Large intestine (tissue), 3 donors: Measurements from ENCODE around the gene EPB41L2. TPM values are rescaled to one million over a fixed set of nuclear protein-coding genes. Genes with fewer than 3 reads are reported as not detected.
"Not testable (repeated sequence)": the region's sequence is repeated elsewhere in the genome, so short reads cannot be mapped to it uniquely, and the experiment has no call there.

ENCODE experiments used
- DNase-seq, 2 donors: peaks; one replicate each; pipeline versions ENCODE4 v3.0.0 to v3.0.0-alpha.2; 2013
- H3K27ac ChIP-seq: one replicate; pipeline ENCODE4 v1.5.1; 2013; ENCODE audit warnings: low read length
- H3K27me3 ChIP-seq: 2 replicates; pipeline ENCODE4 v1.6.1; 2013; ENCODE audit warnings: low read length; ENCODE audit not compliant: control insufficient read depth, insufficient read depth
- H3K36me3 ChIP-seq: 2 replicates; pipeline ENCODE4 v1.6.1; 2013; ENCODE audit warnings: low read length; ENCODE audit not compliant: control insufficient read depth, insufficient read depth
- H3K4me1 ChIP-seq: one replicate; pipeline ENCODE4 v1.6.1; 2013; ENCODE audit warnings: low read length; ENCODE audit not compliant: control insufficient read depth, insufficient read depth
- H3K4me3 ChIP-seq: one replicate; pipeline ENCODE4 v1.5.1; 2013; ENCODE audit warnings: low read length
- H3K9me3 ChIP-seq: one replicate; pipeline ENCODE4 v1.6.1; 2013; ENCODE audit warnings: mild to moderate bottlenecking, low read depth, low read length, moderate library complexity; ENCODE audit not compliant: control insufficient read depth
- WGBS: methylation state at CpG from one replicate; pipeline ENCODE4 v1.1.5; 2013; ENCODE audit warnings: low lambda C conversion rate; ENCODE audit not compliant: insufficient coverage; 5-methylcytosine and 5-hydroxymethylcytosine counted together
- polyA plus RNA-seq: library from polyadenylated mRNA; unstranded; fragments of 120-200 nt; gene quantifications from one replicate; pipeline ENCODE4 v1.2.1, GENCODE V29; 2013

EPB41L2 gene
- polyA plus RNA-seq, 1 donor, result 75.0 TPM

DNA sequence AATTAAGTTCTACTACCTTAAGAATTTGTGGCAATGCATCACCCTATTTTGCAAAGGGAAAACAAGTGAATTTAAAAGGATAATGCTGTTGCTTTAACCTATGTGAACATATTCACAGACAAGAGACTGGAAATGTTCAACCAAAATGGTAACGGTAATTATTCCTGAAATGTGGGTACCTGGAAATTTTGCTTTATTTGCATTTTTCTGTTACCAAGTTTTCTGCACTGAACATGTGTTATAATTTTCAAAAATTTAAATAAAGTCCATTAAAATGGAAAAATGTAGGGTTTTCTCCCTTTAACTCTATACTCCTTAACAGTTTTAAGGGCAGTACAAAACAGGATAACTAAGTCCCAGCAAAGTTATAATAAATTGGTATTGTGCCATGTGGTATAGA is 66.4 kb downstream of the EPB41L2 start:
- H3K36me3 ChIP-seq, result no peaks in the 10 kb centered on the region
- DNase-seq, result no peak
- no peaks in the 10 kb centered on the region for H3K9me3 ChIP-seq
- H3K27ac ChIP-seq, result no peak overlapping the region
- no peaks in the 10 kb centered on the region for H3K27me3 ChIP-seq
- 100% methylated on average over 1 of the region's 1 CpG for WGBS
- H3K4me1 ChIP-seq, result peaks cover 16% of the 10 kb centered on the region
- no peak overlapping the region for H3K4me3 ChIP-seq

DNA sequence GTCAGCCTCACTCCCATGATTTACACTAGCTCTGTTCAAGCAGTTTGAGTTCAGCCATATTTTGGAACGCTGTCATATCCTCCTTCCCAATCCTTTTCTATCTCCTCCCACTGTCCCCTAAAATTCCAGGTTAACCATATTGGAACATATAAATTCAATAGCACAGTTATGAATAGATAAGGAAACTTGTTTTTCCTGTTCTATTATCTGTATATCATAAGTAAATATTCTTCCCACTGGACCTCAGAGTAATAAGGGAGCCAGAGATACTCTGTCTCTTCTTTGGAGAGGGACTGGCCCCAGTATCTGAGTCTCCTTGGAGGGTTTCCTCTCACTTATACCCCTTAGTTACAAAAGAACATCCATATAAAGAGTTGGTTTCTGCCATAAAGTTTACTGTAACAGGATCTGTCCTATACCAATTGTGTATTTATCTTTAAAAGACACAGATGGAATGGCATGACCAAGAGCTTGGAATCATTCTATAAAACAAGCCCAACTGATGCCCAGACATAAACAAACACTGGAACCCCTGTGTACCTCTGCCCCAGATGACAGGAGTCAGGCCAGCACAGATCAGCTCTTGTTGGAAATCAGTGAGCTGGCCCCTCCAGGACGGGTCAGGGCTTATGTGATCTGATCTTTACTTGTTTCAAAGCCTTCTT is 67.1 kb downstream of the EPB41L2 start:
- no peaks in the 10 kb centered on the region for H3K9me3 ChIP-seq
- no CpG with 5 or more reads among the region's 2 CpGs for WGBS
- H3K4me3 ChIP-seq, result no peak overlapping the region
- no peak overlapping the region for H3K27ac ChIP-seq
- H3K27me3 ChIP-seq, result no peaks in the 10 kb centered on the region
- peak in 1 of 2 donors; percentile 24 for DNase-seq
- peaks cover 16% of the 10 kb centered on the region for H3K4me1 ChIP-seq
- H3K36me3 ChIP-seq, result no peaks in the 10 kb centered on the region

DNA sequence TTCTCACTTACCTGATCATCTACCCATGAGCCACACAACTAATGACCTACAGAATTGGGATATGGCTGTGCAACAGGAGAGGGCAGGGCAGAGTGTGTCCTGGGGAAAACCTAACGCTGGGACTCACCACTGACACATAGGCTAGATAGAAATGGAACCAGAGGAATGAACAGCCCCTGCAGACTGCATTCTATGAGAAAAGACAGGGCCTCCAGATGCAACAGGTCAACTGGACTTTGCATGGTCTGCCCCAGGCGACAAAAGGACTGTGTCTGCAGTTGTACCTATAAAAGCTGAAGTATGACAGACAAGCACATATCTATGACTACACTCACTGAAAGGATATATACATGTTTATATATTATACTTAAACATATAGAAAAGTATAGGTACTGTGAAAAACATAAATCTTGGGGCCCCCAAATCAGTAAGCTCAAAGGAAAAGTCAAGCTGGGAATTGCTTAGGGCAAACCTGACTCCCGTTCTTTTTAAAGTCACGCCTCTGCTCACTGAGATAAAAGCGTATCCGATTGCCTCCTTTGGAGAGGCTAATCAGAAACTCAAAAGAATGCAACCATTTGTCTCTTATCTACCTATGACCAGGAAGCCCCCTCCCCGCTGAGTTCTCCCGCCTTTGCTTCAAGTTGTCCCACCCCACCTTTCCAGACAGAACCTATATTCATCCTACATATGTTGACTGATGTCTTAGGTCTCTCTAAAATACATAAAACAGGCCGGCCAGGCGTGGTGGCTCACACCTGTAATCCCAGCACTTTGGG is 68.5 kb downstream of the EPB41L2 start:
- no peak overlapping the region for H3K27ac ChIP-seq
- H3K36me3 ChIP-seq, result no peaks in the 10 kb centered on the region
- DNase-seq, result no peak
- no peak overlapping the region for H3K4me3 ChIP-seq
- H3K9me3 ChIP-seq, result no peaks in the 10 kb centered on the region
- 100% methylated on average over 1 of the region's 10 CpGs for WGBS
- peaks cover 11% of the 10 kb centered on the region for H3K4me1 ChIP-seq
- no peaks in the 10 kb centered on the region for H3K27me3 ChIP-seq

DNA sequence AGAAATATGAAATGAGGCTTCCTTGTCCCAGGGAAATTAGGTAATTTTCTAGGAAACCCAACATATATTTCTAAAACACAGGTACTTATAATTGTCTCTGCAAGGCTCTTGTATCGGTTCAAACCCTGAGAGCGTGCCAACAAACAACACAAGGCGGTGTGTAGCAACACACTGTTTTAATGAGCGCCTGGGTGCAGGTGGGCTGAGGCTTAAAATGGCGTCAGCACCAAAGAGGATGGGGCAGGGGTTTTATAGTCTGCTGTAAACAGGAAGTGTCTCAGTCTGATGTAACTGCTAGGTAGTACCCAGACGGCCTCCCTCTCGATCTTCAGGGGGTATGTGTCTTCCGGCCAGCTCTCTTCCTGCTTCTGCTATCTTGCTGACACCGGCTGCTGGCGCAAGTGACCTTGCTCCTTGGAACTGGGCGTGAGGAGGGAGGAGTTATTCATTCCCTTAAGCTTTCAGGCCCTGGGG is 69.7 kb downstream of the EPB41L2 start:
- Histone ChIP-seq H3K36me3 (no peaks in the 10 kb centered on the region), H3K27me3 (no peaks in the 10 kb centered on the region), H3K4me1 (peaks cover 11% of the 10 kb centered on the region), H3K4me3 (no peak overlapping the region), H3K27ac (peak overlapping the region; percentile 23), H3K9me3 (no peaks in the 10 kb centered on the region)
- WGBS, result no CpG with 5 or more reads among the region's 11 CpGs
- peak; percentile 49 to 54 for DNase-seq

DNA sequence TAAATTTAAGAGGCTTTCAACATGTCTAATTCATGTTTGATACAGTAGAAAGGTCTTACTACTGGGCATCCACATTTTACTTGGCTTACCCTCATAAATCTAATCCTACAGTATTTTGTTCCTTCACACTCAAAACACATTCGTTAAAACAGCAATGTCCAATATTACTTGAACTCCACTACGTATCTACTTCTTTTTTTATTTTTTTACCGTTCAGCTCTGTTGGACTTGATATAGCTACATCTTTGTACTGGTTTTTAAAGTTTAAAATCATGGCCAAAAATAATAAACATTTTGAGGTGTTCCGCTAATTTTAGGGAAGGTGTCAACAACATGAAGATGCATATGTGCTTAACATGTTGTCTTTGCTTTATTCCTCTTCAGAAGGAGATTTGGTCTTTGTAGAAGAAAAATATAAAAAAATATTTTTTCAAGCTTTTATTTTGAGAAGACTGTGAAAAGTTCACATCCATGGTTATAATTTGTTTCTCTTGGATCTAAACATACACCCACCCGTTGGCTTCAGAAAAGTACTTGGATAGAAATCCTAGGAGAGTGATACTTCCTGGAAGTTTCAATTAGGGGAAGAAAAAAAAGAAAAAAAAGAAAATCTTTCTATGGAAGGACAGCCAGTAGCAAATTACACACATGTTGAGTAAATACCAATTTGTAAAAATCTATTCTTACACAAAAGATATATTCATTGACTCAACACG is 71.5 kb downstream of the EPB41L2 start:
- 100% methylated on average over 3 of the region's 6 CpGs for WGBS
- no peak for DNase-seq
- Histone ChIP-seq H3K4me1 (peaks cover 11% of the 10 kb centered on the region), H3K27ac (no peak overlapping the region), H3K36me3 (no peaks in the 10 kb centered on the region), H3K9me3 (no peaks in the 10 kb centered on the region), H3K27me3 (no peaks in the 10 kb centered on the region), H3K4me3 (no peak overlapping the region)

DNA sequence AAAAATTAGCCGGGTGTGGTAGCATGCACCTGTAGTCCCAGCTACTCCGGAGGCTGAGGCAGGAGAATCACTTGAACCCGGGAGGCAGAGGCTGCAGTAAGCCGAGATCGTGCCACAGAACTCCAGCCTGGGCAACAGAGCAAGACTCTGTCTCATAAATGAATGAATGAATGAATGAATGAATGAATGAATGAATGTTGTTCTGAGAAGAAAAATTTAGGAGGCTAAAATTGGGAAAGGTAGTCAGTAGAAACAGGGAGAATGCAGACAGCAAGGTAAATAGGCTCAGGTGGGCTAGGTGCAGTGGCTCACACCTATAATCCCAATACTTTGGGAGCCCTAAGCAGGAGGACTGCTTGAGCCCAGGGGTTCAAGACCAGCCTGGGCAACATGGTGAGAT is 75.5 kb downstream of the EPB41L2 start:
- H3K27ac ChIP-seq, DNase-seq, H3K27me3 ChIP-seq, H3K4me1 ChIP-seq, H3K36me3 ChIP-seq, H3K4me3 ChIP-seq: not testable (repeated sequence)
- peaks cover 13% of the 10 kb centered on the region for H3K9me3 ChIP-seq
- WGBS, result no CpG with 5 or more reads among the region's 5 CpGs

DNA sequence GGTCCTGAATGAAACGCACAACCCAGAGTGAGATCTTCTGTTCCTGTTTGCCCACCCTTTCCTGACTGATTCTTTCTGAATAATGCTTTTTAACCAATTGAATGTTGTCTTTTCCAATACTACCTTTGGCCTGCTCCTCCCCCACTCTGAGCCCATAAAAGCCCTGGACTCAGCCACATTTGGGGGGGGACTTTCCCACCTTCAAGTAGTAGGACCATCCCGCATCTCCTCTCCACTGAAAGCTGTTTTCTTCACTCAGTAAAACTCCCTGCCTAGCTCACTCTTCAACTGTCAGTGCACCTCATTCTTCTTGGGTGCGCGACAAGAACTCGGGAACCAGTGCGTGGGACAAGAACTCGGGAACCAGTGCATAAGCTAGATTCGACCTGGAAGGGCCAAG is 77.9 kb downstream of the EPB41L2 start:
- no peak overlapping the region for H3K4me3 ChIP-seq
- no CpG with 5 or more reads among the region's 8 CpGs for WGBS
- no peak for DNase-seq
- no peaks in the 10 kb centered on the region for H3K4me1 ChIP-seq
- no peak overlapping the region for H3K27ac ChIP-seq
- peaks cover 13% of the 10 kb centered on the region for H3K9me3 ChIP-seq
- H3K36me3 ChIP-seq, result no peaks in the 10 kb centered on the region
- no peaks in the 10 kb centered on the region for H3K27me3 ChIP-seq

DNA sequence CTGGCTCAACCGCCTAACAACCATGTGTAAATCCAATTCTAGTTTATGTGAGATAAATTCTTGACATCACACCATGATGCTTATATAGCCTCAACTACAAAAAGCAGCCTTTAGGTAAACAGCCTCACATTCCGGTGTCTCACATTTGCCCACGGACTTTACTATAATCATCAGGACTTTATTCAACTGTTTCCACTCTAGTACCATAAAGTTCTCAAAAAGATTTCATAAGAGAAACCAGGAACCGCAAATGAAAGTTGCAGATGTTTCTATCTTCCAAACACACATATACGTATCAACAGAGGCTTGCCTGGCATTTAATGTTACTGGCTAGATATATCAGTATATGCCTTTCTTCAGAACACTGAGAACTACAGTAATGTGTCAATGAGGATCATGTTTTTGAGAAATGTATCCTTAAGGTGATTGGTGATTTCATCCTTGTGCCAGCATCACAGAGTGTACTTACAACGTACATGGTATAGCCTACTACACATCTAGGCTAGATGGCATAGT is 80.0 kb downstream of the EPB41L2 start:
- Histone ChIP-seq H3K27me3 (no peaks in the 10 kb centered on the region), H3K4me1 (no peaks in the 10 kb centered on the region), H3K9me3 (peaks cover 13% of the 10 kb centered on the region), H3K36me3 (no peaks in the 10 kb centered on the region), H3K4me3 (no peak overlapping the region), H3K27ac (no peak overlapping the region)
- no peak for DNase-seq
- 94% methylated on average over 2 of the region's 6 CpGs for WGBS

DNA sequence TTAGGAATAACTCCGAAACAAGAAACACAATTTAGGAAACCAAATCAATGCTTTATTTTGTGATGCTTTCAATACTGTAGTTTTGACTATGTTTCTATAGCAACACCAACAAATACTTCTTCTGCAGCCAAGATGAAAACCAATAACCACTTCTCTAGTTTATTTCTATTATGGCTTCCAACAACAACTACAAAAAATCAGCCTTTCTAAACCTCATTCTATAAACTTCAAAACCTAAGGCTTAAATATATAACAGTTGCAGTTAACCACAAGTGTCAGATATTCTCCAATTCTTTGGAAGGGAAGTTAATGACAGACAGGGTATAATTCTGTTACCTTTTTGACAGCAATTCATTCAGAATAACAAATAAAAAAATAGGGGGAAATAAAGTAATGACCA is 80.9 kb downstream of the EPB41L2 start:
- Histone ChIP-seq H3K4me3 (no peak overlapping the region), H3K4me1 (no peaks in the 10 kb centered on the region), H3K36me3 (no peaks in the 10 kb centered on the region), H3K9me3 (peaks cover 13% of the 10 kb centered on the region), H3K27me3 (no peaks in the 10 kb centered on the region), H3K27ac (no peak overlapping the region)
- WGBS, result 100% methylated on average over 1 of the region's 1 CpG
- DNase-seq, result no peak

DNA sequence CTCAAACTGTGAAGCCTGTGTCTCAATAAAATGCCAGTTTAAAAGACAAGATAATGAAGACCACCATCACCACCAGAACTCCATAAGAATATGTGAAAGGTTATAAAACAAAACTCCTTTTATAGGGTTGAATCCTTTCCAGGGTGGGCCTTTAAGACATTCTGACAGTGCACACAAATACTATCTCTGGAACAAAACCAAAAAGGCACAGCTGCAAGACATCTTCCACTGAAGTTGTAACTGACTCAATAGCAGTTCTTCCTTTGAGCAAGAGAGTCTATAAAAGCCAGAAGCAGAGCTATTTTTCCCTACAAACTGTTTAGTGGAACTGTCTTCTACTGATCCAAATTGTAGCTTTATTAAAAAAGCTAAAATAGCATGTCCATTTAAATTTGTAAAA is 81.6 kb downstream of the EPB41L2 start:
- H3K27me3 ChIP-seq, result no peaks in the 10 kb centered on the region
- H3K9me3 ChIP-seq, result peaks cover 13% of the 10 kb centered on the region
- no peaks in the 10 kb centered on the region for H3K4me1 ChIP-seq
- peak in 1 of 2 donors; percentile 23 for DNase-seq
- no peak overlapping the region for H3K4me3 ChIP-seq
- H3K27ac ChIP-seq, result no peak overlapping the region
- H3K36me3 ChIP-seq, result no peaks in the 10 kb centered on the region
